Peyer's patch (tissue), 4 donors: ENCODE measurements around the gene KCNK1.

Experiments used
- POLR2A ChIP-seq, 2 donors: fragments of 450-650 bp; IDR thresholded peaks; one replicate each; pipeline ENCODE4 v1.5.1; 2017; ENCODE audit warnings: antibody characterized with exemption in 2 of 2, mild to moderate bottlenecking in 2 of 2, moderate library complexity in 2 of 2
- TF ChIP-seq, protein P1 (sequence below), 6 experiments: fragments of 450-650 bp in 4 of 6; fragments of 200-600 bp in 2 of 6; sonication (generic) in 1 of 6; IDR thresholded peaks; one replicate each; pipeline ENCODE4 v1.5.1; 2017 to 2019; ENCODE audit warnings: antibody characterized with exemption in 6 of 6, mild to moderate bottlenecking in 3 of 6, moderate library complexity in 1 of 6

DNA sequence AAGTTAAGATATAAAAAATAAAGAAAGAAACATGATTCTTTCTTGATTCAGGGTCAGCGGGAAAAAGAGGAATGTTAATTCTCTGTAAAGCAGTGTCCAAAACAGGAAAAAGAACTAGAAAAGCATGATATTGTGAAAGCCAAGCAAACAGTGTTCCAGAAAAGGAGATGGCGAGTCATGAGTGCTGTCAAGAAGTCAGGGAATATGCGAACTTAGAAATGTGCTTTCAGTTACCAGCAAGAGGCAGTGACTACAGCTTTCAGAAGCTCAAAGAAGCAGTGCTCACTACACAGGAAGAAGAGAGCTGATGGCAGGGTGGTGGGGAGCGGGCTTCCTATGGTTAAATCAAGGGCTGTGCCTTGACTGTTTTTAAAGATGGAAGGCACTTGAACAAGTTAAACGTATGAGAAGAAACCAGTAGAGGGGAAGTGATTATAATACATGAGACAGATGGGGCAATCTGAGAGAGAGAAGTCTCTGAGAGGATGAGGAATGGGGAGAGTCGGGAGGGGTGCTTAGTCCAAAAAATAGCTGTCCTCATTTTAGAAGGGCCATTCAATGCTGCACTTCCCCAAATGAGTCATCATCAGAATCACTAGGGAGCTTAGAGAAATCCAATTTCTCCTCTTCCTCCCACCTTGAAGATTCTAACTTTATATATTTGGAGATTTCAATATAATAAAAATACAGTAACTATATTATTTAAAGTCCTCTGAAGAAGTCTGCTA is 90.4 kb downstream of the KCNK1 start:
- TF ChIP-seq, protein P1, sequence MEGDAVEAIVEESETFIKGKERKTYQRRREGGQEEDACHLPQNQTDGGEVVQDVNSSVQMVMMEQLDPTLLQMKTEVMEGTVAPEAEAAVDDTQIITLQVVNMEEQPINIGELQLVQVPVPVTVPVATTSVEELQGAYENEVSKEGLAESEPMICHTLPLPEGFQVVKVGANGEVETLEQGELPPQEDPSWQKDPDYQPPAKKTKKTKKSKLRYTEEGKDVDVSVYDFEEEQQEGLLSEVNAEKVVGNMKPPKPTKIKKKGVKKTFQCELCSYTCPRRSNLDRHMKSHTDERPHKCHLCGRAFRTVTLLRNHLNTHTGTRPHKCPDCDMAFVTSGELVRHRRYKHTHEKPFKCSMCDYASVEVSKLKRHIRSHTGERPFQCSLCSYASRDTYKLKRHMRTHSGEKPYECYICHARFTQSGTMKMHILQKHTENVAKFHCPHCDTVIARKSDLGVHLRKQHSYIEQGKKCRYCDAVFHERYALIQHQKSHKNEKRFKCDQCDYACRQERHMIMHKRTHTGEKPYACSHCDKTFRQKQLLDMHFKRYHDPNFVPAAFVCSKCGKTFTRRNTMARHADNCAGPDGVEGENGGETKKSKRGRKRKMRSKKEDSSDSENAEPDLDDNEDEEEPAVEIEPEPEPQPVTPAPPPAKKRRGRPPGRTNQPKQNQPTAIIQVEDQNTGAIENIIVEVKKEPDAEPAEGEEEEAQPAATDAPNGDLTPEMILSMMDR (IDR thresholded peaks at IDR 0.05) = no peak
- no peak for TF ChIP-seq POLR2A (IDR thresholded peaks at IDR 0.05)
